ENCODE data around the gene RTN4RL1.
A peak's percentile ranks its signal among the peaks of the same experiment; 100 is the strongest.

Gene RTN4RL1

DNA sequence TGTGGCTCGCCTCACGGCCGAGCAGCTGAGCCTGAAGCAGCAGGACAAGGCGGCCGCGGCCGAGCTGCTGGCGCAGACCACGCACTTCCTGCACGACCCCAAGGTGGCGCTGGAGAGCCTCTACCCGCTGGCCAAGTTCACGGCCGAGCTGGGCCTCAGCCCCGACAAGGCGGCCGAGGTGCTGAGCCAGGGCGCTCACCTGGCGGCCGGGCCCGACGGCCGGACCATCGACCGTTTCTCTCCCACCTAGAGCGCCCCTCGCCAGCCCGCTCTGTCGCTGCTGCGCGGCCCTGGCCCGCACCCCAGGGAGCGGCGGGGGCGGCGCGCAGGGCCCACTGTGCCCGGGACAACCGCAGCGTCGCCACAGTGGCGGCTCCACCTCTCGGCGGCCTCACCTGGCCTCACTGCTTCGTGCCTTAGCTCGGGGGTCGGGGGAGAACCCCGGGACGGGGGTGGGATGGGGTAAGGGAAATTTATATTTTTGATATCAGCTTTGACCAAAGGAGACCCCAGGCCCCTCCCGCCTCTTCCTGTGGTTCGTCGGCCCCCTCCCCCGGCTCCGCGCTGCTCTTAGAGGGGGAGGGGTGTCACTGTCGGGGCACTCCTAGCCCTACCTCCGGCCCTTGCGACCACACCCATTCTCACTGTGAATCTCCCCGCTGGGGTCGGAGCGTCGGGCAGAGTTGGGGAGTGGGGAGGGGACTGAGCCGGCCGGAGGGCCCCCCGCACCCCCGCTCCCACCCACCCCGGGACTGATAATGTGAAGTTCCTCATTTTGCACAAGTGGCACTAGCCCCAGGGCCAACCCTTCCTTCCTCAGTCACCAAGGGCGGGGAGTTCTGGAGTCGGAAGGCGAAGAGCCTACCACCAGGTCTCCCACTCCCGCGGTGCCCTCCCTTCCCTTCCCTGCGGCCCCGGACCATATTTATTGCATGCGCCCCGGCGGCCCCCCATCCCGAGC is 33.7 kb upstream of the RTN4RL1 start:
- Histone ChIP-seq H3K4me1 (ENCODE audit: insufficient read depth, low read length) (peaks cover 11% of the 10 kb centered on the region), H3K9me3 (ENCODE audit: insufficient read depth, low read depth, low read length) (no peaks in the 10 kb centered on the region), H3K27ac (ENCODE audit: low read depth, low read length) (no peak overlapping the region), H3K9ac (ENCODE audit: low read depth, low read length) (no peak overlapping the region), H3K27me3 (ENCODE audit: insufficient read depth, low read length) (peaks cover 75% of the 10 kb centered on the region), H3K36me3 (ENCODE audit: insufficient read depth, low read length) (no peaks in the 10 kb centered on the region; the same call in 1 of the 2 replicates), H3K4me3 (ENCODE audit: low read length) (peak overlapping the region; percentile 40)
- 46% methylated on average over 68 of the region's 78 CpGs for whole genome bisulfite sequencing

DNA sequence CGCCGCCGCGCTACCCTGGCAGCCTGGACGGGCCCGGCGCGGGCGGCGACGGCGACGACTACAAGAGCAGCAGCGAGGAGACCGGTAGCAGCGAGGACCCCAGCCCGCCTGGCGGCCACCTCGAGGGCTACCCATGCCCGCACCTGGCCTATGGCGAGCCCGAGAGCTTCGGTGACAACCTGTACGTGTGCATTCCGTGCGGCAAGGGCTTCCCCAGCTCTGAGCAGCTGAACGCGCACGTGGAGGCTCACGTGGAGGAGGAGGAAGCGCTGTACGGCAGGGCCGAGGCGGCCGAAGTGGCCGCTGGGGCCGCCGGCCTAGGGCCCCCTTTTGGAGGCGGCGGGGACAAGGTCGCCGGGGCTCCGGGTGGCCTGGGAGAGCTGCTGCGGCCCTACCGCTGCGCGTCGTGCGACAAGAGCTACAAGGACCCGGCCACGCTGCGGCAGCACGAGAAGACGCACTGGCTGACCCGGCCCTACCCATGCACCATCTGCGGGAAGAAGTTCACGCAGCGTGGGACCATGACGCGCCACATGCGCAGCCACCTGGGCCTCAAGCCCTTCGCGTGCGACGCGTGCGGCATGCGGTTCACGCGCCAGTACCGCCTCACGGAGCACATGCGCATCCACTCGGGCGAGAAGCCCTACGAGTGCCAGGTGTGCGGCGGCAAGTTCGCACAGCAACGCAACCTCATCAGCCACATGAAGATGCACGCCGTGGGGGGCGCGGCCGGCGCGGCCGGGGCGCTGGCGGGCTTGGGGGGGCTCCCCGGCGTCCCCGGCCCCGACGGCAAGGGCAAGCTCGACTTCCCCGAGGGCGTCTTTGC is 32.8 kb upstream of the RTN4RL1 start:
- Histone ChIP-seq H3K36me3 (ENCODE audit: insufficient read depth, low read length) (no peaks in the 10 kb centered on the region; the same call in 1 of the 2 replicates), H3K27ac (ENCODE audit: low read depth, low read length) (no peak overlapping the region), H3K9me3 (ENCODE audit: insufficient read depth, low read depth, low read length) (no peaks in the 10 kb centered on the region), H3K4me1 (ENCODE audit: insufficient read depth, low read length) (peaks cover 3% of the 10 kb centered on the region), H3K9ac (ENCODE audit: low read depth, low read length) (no peak overlapping the region), H3K27me3 (ENCODE audit: insufficient read depth, low read length) (peaks cover 84% of the 10 kb centered on the region), H3K4me3 (ENCODE audit: low read length) (peak overlapping the region; percentile 29; the same call in 1 of the 2 replicates)
- 78% methylated on average over 98 of the region's 98 CpGs for WGBS

DNA sequence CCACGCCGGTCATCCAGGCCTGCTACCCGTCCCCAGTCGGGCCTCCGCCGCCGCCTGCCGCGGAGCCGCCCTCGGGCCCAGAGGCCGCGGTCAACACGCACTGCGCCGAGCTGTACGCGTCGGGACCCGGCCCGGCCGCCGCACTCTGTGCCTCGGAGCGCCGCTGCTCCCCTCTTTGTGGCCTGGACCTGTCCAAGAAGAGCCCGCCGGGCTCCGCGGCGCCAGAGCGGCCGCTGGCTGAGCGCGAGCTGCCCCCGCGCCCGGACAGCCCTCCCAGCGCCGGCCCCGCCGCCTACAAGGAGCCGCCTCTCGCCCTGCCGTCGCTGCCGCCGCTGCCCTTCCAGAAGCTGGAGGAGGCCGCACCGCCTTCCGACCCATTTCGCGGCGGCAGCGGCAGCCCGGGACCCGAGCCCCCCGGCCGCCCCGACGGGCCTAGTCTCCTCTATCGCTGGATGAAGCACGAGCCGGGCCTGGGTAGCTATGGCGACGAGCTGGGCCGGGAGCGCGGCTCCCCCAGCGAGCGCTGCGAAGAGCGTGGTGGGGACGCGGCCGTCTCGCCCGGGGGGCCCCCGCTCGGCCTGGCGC is 32.1 kb upstream of the RTN4RL1 start:
- peak overlapping the region; percentile 29; the same call in 1 of the 2 replicates for H3K4me3 ChIP-seq (ENCODE audit: low read length)
- 8% methylated on average over 81 of the region's 81 CpGs for WGBS

DNA sequence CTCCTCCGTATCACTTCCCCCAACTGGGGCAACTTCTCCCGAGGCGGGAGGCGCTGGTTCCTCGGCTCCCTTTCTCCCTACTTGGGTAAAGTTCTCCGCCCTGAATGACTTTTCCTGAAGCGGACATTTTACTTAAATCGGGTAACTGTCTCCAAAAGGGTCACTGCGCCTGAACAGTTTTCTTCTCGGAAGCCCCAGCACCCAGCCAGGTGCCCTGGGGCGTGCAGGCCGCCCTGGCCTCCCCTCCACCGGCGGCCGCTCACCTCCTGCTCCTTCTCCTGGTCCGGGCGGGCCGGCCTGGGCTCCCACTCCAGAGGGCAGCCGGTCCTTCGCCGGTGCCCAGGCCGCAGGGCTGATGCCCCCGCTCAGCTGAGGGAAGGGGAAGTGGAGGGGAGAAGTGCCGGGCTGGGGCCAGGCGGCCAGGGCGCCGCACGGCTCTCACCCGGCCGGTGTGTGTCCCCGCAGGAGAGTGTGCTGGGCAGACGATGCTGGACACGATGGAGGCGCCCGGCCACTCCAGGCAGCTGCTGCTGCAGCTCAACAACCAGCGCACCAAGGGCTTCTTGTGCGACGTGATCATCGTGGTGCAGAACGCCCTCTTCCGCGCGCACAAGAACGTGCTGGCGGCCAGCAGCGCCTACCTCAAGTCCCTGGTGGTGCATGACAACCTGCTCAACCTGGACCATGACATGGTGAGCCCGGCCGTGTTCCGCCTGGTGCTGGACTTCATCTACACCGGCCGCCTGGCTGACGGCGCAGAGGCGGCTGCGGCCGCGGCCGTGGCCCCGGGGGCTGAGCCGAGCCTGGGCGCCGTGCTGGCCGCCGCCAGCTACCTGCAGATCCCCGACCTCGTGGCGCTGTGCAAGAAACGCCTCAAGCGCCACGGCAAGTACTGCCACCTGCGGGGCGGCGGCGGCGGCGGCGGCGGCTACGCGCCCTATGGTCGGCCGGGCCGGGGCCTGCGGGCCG is 31.4 kb upstream of the RTN4RL1 start:
- no peaks in the 10 kb centered on the region for H3K9me3 ChIP-seq (ENCODE audit: insufficient read depth, low read depth, low read length)
- H3K27ac ChIP-seq (ENCODE audit: low read depth, low read length), result no peak overlapping the region
- peak overlapping the region; percentile 29 for H3K4me3 ChIP-seq (ENCODE audit: low read length)
- no peaks in the 10 kb centered on the region for H3K4me1 ChIP-seq (ENCODE audit: insufficient read depth, low read length)
- no peaks in the 10 kb centered on the region; the same call in 1 of the 2 replicates for H3K36me3 ChIP-seq (ENCODE audit: insufficient read depth, low read length)
- 8% methylated on average over 85 of the region's 85 CpGs for WGBS
- peaks cover 94% of the 10 kb centered on the region for H3K27me3 ChIP-seq (ENCODE audit: insufficient read depth, low read length)
- H3K9ac ChIP-seq (ENCODE audit: low read depth, low read length), result no peak overlapping the region

More for the DNA sequence above, 32.1 kb upstream of the RTN4RL1 start:
- H3K9ac ChIP-seq (ENCODE audit: low read depth, low read length), result no peak overlapping the region
- H3K9me3 ChIP-seq (ENCODE audit: insufficient read depth, low read depth, low read length), result no peaks in the 10 kb centered on the region
- H3K27me3 ChIP-seq (ENCODE audit: insufficient read depth, low read length), result peaks cover 86% of the 10 kb centered on the region
- H3K27ac ChIP-seq (ENCODE audit: low read depth, low read length), result no peak overlapping the region
- no peaks in the 10 kb centered on the region; the same call in 1 of the 2 replicates for H3K4me1 ChIP-seq (ENCODE audit: insufficient read depth, low read length)
- no peaks in the 10 kb centered on the region; the same call in 1 of the 2 replicates for H3K36me3 ChIP-seq (ENCODE audit: insufficient read depth, low read length)

DNA sequence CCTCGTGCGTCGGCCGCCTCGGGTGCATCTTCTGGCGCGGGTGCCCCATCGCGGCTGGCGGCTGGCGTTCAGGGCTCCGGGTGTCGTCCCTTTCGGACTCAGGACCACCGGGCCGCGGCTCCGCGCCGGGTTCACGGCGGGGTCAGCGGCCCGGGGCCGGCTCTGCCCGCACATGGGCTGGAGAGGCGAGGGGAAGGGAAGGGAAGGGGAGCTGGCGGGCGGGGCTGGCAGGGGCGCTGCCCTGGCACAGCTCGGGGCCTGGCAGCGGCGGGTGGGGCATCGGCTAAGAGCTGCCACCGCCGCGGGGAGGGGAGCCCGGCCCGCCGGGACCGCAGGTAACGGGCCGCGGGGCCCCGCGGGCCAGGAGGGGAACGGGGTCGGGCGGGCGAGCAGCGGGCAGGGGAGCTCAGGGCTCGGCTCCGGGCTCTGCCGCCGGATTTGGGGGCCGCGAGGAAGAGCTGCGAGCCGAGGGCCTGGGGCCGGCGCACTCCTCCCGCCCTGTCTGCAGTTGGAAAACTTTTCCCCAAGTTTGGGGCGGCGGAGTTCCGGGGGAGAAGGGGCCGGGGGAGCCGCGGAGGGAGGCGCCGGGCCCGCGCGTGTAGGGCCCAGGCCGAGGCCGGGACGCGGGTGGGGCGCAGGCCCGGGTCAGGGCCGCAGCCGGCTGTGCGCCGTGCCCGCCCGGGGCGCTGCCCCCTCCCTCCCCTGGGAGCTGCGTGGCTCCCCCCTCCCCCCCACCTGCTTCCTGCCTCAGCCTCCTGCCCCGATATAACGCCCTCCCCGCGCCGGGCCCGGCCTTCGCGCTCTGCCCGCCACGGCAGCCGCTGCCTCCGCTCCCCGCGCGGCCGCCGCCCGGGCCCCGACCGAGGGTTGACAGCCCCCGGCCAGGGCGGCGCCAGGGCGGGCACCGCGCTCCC is 30.4 kb upstream of the RTN4RL1 start:
- no peak overlapping the region for H3K9ac ChIP-seq (ENCODE audit: low read depth, low read length)
- H3K4me3 ChIP-seq (ENCODE audit: low read length), result peak overlapping the region; percentile 50
- no peaks in the 10 kb centered on the region for H3K4me1 ChIP-seq (ENCODE audit: insufficient read depth, low read length)
- peaks cover 96% of the 10 kb centered on the region for H3K27me3 ChIP-seq (ENCODE audit: insufficient read depth, low read length)
- H3K27ac ChIP-seq (ENCODE audit: low read depth, low read length), result no peak overlapping the region
- 3% methylated on average over 112 of the region's 113 CpGs for WGBS
- no peaks in the 10 kb centered on the region for H3K36me3 ChIP-seq (ENCODE audit: insufficient read depth, low read length)
- no peaks in the 10 kb centered on the region for H3K9me3 ChIP-seq (ENCODE audit: insufficient read depth, low read depth, low read length)

DNA sequence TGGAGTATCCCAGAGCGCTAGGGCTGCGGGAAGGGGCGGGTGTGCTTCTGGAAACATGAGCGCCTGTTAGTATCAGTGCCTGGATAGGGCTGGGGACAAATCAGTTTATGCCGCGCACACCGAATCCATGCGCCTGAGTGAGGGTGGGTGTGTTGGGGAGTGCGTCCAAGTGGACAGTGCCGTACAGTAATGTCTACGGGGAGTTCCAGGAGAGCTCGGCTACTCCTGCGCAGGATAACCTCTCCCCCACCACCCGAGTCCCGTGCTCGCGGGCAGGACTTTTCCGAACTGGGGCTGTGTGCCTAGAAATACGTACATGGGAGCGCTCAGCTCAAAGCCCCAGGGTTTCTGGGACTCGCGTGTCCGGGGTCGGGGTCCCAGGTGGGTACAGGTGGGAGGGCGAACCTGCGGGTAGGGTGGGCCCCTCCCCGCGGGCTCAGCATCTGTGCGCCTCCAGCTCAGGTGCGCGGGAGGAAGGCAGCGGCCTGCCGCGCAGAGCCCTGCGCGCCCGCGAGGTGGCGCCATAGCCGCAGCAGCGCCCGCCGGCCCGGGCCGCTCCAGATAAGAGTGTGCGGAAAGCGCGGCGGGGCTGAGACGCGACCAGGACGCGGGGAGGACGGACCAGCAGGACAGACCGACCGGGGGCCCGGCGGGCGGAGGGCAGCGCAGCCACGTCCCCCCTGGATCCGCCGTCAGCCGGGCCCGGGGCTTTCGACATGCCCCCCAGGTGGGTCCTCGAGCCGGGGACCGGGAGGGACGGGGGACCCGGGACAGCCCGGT is 29.6 kb upstream of the RTN4RL1 start, which contains the start of gene HIC1:
HIC1 (plus strand) TSS at position 592 of the 780 bp plus-strand sequence. CDS start 1,588 bp downstream, outside the sequence.
- Histone ChIP-seq H3K27me3 (ENCODE audit: insufficient read depth, low read length) (peaks cover 93% of the 10 kb centered on the region), H3K36me3 (ENCODE audit: insufficient read depth, low read length) (no peaks in the 10 kb centered on the region), H3K9ac (ENCODE audit: low read depth, low read length) (no peak within 1 kb of the TSS), H3K9me3 (ENCODE audit: insufficient read depth, low read depth, low read length) (no peaks in the 10 kb centered on the region), H3K4me1 (ENCODE audit: insufficient read depth, low read length) (no peaks in the 10 kb centered on the region), H3K4me3 (ENCODE audit: low read length) (peak within 1 kb of the TSS; percentile 51), H3K27ac (ENCODE audit: low read depth, low read length) (no peak within 1 kb of the TSS)
- 4% methylated on average over 72 of the region's 72 CpGs for WGBS

DNA sequence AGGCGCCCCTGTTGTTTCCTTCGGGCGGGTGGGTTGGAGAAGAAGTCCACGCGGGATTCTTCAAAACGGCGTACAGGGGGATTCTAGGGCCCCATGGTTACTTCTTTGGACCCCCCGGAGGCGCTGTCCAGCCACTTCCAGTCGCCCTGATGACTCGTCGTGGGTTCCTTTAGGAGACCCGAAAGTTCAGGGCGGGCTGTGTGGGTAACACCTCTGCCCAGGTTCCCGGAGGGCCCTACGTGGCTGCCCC is 29.1 kb upstream of the RTN4RL1 start:
- Histone ChIP-seq H3K27ac (ENCODE audit: low read depth, low read length) (no peak overlapping the region), H3K9ac (ENCODE audit: low read depth, low read length) (no peak overlapping the region)

DNA sequence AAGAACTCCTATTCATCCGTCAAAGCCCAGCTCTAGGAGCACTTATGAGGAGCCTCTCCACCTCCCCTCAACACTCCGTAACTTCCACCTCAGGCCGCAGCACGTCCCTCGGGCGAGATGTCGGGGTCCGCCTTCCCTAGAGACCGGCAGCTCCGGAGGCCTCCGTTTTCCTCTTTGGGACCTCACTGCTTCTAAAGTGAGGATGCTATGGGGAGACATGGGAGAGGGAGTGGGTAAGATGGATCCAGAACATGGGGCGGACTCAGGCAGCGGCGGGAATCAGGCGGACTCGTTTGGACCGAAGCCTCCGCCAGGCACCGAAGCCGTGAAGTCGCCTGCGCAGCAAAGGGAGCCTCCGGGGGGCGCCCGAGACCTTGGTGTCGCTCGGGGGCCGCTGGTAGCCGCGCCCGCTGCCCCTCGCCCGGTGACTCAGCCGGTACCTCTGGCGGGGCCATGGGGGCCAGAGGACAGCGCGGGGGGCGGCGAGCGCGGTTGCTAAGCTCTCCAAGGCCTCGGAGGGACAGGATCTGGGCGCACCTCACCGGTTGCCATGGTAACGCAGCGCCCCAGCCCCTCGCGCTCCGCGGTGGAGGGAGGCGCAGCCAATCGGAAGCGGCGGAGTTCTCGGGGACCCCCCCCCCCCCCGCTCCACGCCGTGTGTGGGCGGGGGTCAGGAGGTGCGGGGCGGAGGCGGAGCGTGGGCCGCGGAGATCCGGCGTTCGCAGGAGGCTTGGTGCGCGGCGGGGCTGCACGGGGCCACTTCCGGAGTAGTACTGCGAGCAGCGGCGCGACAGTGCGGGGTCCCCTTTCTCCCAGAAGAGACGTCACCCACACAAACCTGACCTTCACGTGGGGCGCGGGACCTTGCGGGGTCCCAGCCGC is 28.5 kb upstream of the RTN4RL1 start:
- H3K9ac ChIP-seq (ENCODE audit: low read depth, low read length), result no peak overlapping the region
- 5% methylated on average over 80 of the region's 84 CpGs for WGBS
- H3K36me3 ChIP-seq (ENCODE audit: insufficient read depth, low read length), result no peaks in the 10 kb centered on the region
- H3K4me1 ChIP-seq (ENCODE audit: insufficient read depth, low read length), result 0 out of 2 replicates have a peak, but pooled peaks cover 3% of the 10 kb centered on the region
- H3K27me3 ChIP-seq (ENCODE audit: insufficient read depth, low read length), result peaks cover 93% of the 10 kb centered on the region
- no peak overlapping the region for H3K27ac ChIP-seq (ENCODE audit: low read depth, low read length)
- peak overlapping the region; percentile 51 for H3K4me3 ChIP-seq (ENCODE audit: low read length)
- no peaks in the 10 kb centered on the region for H3K9me3 ChIP-seq (ENCODE audit: insufficient read depth, low read depth, low read length)

More for the DNA sequence above, 29.1 kb upstream of the RTN4RL1 start:
- Histone ChIP-seq H3K27me3 (ENCODE audit: insufficient read depth, low read length) (peaks cover 93% of the 10 kb centered on the region), H3K4me3 (ENCODE audit: low read length) (peak overlapping the region; percentile 51), H3K9me3 (ENCODE audit: insufficient read depth, low read depth, low read length) (no peaks in the 10 kb centered on the region), H3K4me1 (ENCODE audit: insufficient read depth, low read length) (0 out of 2 replicates have a peak, but pooled peaks cover under 1% of the 10 kb centered on the region), H3K36me3 (ENCODE audit: insufficient read depth, low read length) (no peaks in the 10 kb centered on the region)
- 19% methylated on average over 16 of the region's 16 CpGs for WGBS
